Prostate gland (tissue), 2 donors: ENCODE measurements around the gene DVL3. TPM values are rescaled to one million over a fixed set of nuclear protein-coding genes. Genes with fewer than 3 reads are reported as not detected.
"Not testable (repeated sequence)": the region's sequence is repeated elsewhere in the genome, so short reads cannot be mapped to it uniquely, and the experiment has no call there.

Experiments
- DNase-seq: peaks from one replicate; pipeline ENCODE4 v3.0.0-alpha.2; 2019; ENCODE audit warnings: low spot score
- H3K27ac ChIP-seq, 2 donors: fragments of 200-600 bp; sonication (generic); 2 replicates each; pipeline ENCODE4 v1.5.1; 2017 to 2019
- H3K27me3 ChIP-seq: fragments of 200-600 bp; sonication (generic); replicated peaks from 2 replicates; pipeline ENCODE4 v1.5.1; 2019; ENCODE audit not compliant: insufficient read depth
- H3K36me3 ChIP-seq, 2 donors: fragments of 200-600 bp; sonication (generic); 1 replicate in 1 of 2; 2 replicates in 1 of 2; pipeline versions ENCODE4 v1.5.1 to v1.8.1; 2017 to 2019
- H3K4me1 ChIP-seq: fragments of 200-600 bp; sonication (generic); replicated peaks from 2 replicates; pipeline ENCODE4 v1.5.1; 2019
- H3K4me3 ChIP-seq, 2 donors: fragments of 200-600 bp; sonication (generic); 2 replicates each; pipeline ENCODE4 v1.5.1; 2017 to 2019
- H3K9me3 ChIP-seq: fragments of 200-600 bp; sonication (generic); 2 replicates; pipeline ENCODE4 v1.5.1; 2017
- CTCF ChIP-seq, 4 experiments: fragments of 200-600 bp in 2 of 4; fragments of 450-650 bp in 2 of 4; sonication (generic) in 2 of 4; IDR thresholded peaks; 1 replicate in 3 of 4; 2 replicates in 1 of 4; pipeline ENCODE4 v1.5.1; 2016 to 2019; ENCODE audit warnings: antibody characterized with exemption in 4 of 4, mild to moderate bottlenecking in 2 of 4, moderate library complexity in 2 of 4
- POLR2A ChIP-seq: fragments of 450-650 bp; IDR thresholded peaks from one replicate; pipeline ENCODE4 v1.6.1; 2016; ENCODE audit warnings: antibody characterized with exemption, mild to moderate bottlenecking
- POLR2AphosphoS5 ChIP-seq: sonication (generic); formaldehyde crosslinking; IDR thresholded peaks from one replicate; pipeline ENCODE4 v1.6.1; 2017; ENCODE audit warnings: antibody characterized with exemption
- WGBS: methylation state at CpG from one replicate; pipeline ENCODE4 v1.1.5; 2018; 5-methylcytosine and 5-hydroxymethylcytosine counted together
- intact Hi-C: fragments of 100-400 bp; cut with DNase I; formaldehyde crosslinking; loops from one replicate; pipeline ENCODE4 v1.14.2; 2022
- total RNA-seq, 2 donors: library from RNA; depleted of rRNA; stranded (reverse); fragments of >200 nt; gene quantifications; one replicate each; pipeline ENCODE4 v1.1.0, GENCODE V29; 2016

Gene DVL3
- total RNA-seq, 2 donors from 2014 or later, result 61.7 to 95.1 TPM

GRCh38 chr3:184160456-184160855, 5.3 kb downstream of the DVL3 start:
- H3K27me3 ChIP-seq, result no peaks in the 10 kb centered on the region
- H3K36me3 ChIP-seq, result peaks cover 16 to 17% of the 10 kb centered on the region in 2 donors
- intact Hi-C loops, result no loop called here
- no peak for DNase-seq
- peaks cover 13% of the 10 kb centered on the region for H3K4me1 ChIP-seq
- no peaks in the 10 kb centered on the region for H3K9me3 ChIP-seq
- peak overlapping the region in 1 of 2 donors; percentile 51 for H3K27ac ChIP-seq
- WGBS, result 36% methylated on average over 2 of the region's 2 CpGs
- no peak overlapping the region for H3K4me3 ChIP-seq
- TF ChIP-seq POLR2AphosphoS5 (no peak), CTCF (IDR thresholded peaks at IDR 0.05) (no peak), POLR2A (no peak)

- H3K4me3 ChIP-seq, H3K27ac ChIP-seq, H3K4me1 ChIP-seq, H3K9me3 ChIP-seq, DNase-seq, intact Hi-C loops, H3K27me3 ChIP-seq: not testable (repeated sequence)
- WGBS, result 75% methylated on average over 8 of the region's 8 CpGs
- H3K36me3 ChIP-seq, result peaks cover 26 to 27% of the 10 kb centered on the region in 2 donors
Observed at GRCh38 chr3:184162571-184163070, 7.4 kb downstream of the DVL3 start.

- peaks cover 34 to 36% of the 10 kb centered on the region in 2 donors for H3K36me3 ChIP-seq
- no peak for TF ChIP-seq POLR2AphosphoS5
- TF ChIP-seq POLR2A, result no peak
- no peak for TF ChIP-seq CTCF (IDR thresholded peaks at IDR 0.05)
- no peaks in the 10 kb centered on the region for H3K4me1 ChIP-seq
- no peak overlapping the region for H3K4me3 ChIP-seq
- no peaks in the 10 kb centered on the region for H3K27me3 ChIP-seq
- no peaks in the 10 kb centered on the region for H3K9me3 ChIP-seq
- DNase-seq, result no peak
- intact Hi-C loops, result no loop called here
- H3K27ac ChIP-seq, result no peak overlapping the region
- WGBS, result 90% methylated on average over 16 of the region's 16 CpGs
Observed at GRCh38 chr3:184164648-184165330, 9.6 kb downstream of the DVL3 start.

GRCh38 chr3:184165543-184165942, 10.4 kb downstream of the DVL3 start:
- Histone ChIP-seq H3K4me3 (no peak overlapping the region), H3K27me3 (no peaks in the 10 kb centered on the region), H3K27ac (no peak overlapping the region), H3K4me1 (no peaks in the 10 kb centered on the region), H3K9me3 (no peaks in the 10 kb centered on the region), H3K36me3 (peaks cover 36% of the 10 kb centered on the region in 2 donors)
- WGBS, result 91% methylated on average over 3 of the region's 3 CpGs
- DNase-seq, result no peak
- intact Hi-C loops, result no loop called here
- TF ChIP-seq CTCF (IDR thresholded peaks at IDR 0.05) (no peak), POLR2AphosphoS5 (no peak), POLR2A (no peak)

GRCh38 chr3:184166671-184167070, 11.5 kb downstream of the DVL3 start:
- Histone ChIP-seq H3K4me1 (no peaks in the 10 kb centered on the region), H3K27ac (no peak overlapping the region), H3K36me3 (peaks cover 36 to 46% of the 10 kb centered on the region in 2 donors), H3K9me3 (no peaks in the 10 kb centered on the region), H3K4me3 (no peak overlapping the region), H3K27me3 (no peaks in the 10 kb centered on the region)
- 90% methylated on average over 6 of the region's 6 CpGs for WGBS
- intact Hi-C loops, result no loop called here
- no peak for TF ChIP-seq CTCF (IDR thresholded peaks at IDR 0.05)
- TF ChIP-seq POLR2AphosphoS5, result no peak
- no peak for TF ChIP-seq POLR2A
- no peak for DNase-seq
